HUES48 (cell line): ENCODE data around the gene NUMBL.

Source experiments
- H3K27ac ChIP-seq: one replicate; pipeline ENCODE4 v1.7.0; 2013; ENCODE audit warnings: low read depth, low read length, inconsistent platforms
- H3K27me3 ChIP-seq: 2 replicates; pipeline ENCODE4 v1.6.1; 2013; ENCODE audit warnings: mild to moderate bottlenecking, low read length; ENCODE audit not compliant: control insufficient read depth, insufficient read depth
- H3K36me3 ChIP-seq: 2 replicates; pipeline ENCODE4 v1.6.1; 2013; ENCODE audit warnings: low read length; ENCODE audit not compliant: control insufficient read depth, insufficient read depth
- H3K4me1 ChIP-seq: 2 replicates; pipeline ENCODE4 v1.6.1; 2013; ENCODE audit warnings: mild to moderate bottlenecking, low read length; ENCODE audit not compliant: control insufficient read depth, insufficient read depth
- H3K4me3 ChIP-seq: 2 replicates; pipeline ENCODE4 v1.5.1; 2013; ENCODE audit warnings: mild to moderate bottlenecking, low read depth, low read length
- H3K9ac ChIP-seq: 2 replicates; pipeline ENCODE4 v1.6.1; 2013; ENCODE audit warnings: mild to moderate bottlenecking, low read depth, low read length, moderate library complexity
- H3K9me3 ChIP-seq: 2 replicates; pipeline ENCODE4 v1.6.1; 2013; ENCODE audit warnings: low read length; ENCODE audit not compliant: control insufficient read depth, insufficient read depth

The NUMBL gene

DNA sequence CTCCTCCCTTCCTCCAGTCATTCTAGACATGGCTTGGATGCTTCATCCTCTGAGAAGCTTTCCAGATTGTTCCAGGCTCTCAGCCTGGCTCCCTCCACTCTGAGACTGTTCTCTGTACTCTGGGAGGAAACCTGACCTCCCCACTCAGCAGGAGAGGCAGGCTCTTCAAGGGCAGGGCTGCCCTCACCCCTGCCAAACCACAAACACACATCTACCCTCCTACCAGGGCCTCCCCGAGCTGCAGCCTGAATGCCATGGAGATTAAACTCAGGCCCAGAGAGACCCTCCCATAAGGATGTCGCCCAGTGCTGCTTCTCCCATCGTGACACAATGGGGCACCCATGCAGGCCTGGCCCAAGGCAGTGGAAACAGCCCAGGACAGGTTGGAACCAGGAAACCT, 16.2 kb downstream of the NUMBL start:
- Histone ChIP-seq H3K9ac (no peak overlapping the region), H3K27ac (no peak overlapping the region), H3K36me3 (peaks cover 86% of the 10 kb centered on the region), H3K9me3 (no peaks in the 10 kb centered on the region), H3K27me3 (no peaks in the 10 kb centered on the region), H3K4me3 (no peak overlapping the region), H3K4me1 (no peaks in the 10 kb centered on the region)

DNA sequence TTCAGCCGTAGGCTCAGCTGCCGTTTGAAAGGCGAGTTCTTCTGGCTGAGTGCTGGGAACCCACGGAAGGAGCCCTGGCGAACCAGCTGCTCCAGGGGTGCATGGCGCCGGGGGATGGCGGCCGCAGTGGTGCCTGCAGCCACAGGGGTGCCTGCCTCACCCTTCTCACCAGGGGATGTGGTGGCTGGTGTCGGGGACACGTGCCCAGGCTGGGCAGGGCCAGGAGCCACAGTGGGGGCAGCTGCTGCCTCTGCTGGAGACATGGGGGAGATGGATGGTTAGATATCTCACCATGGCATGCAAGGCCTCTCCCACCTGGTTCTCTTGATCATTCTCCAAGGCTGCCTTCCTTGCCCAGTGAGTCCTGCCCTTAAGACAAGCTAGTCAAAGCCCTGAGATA, 17.1 kb downstream of the NUMBL start:
- Histone ChIP-seq H3K27ac (no peak overlapping the region), H3K27me3 (no peaks in the 10 kb centered on the region), H3K9me3 (no peaks in the 10 kb centered on the region), H3K4me1 (no peaks in the 10 kb centered on the region), H3K4me3 (no peak overlapping the region), H3K36me3 (peaks cover 91% of the 10 kb centered on the region), H3K9ac (no peak overlapping the region)

DNA sequence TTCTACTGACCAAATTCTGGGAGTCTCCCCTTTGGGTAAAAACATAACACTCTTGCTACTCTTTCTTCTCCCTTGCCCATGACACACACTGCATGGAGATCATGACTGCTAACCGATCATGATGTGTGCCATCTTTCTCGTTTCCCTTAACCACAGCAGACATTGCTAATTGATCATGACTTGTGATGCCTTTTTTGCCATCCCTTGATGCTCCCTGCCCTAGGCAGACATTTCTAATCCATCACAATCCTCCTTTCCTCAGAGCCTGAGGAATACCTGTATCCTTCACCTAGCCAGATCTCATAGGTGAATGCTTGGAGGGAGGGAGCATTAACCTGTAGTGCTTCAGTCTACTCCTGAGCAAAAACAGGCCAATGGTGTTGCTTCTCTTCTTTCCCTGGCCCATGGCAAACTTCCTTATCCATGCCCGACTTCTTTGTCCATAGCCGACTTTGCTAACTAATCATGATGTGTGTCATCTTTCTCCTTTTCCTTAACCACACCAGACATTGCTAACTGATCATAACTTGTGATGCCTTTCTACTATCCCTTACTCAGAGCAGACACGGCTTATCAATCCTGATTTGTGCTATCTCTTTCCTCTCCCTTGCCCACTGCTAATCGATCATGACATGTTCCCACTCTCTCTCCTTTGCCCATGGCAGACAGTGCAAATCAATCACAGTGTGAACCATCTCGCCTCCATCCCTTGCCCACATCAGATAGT, 17.7 kb downstream of the NUMBL start:
- H3K4me3 ChIP-seq: no peak overlapping the region
- no peaks in the 10 kb centered on the region for H3K27me3 ChIP-seq
- no peaks in the 10 kb centered on the region for H3K9me3 ChIP-seq
- H3K36me3 ChIP-seq: peaks cover 91% of the 10 kb centered on the region
- no peak overlapping the region for H3K27ac ChIP-seq
- H3K4me1 ChIP-seq: no peaks in the 10 kb centered on the region
- H3K9ac ChIP-seq: no peak overlapping the region

DNA sequence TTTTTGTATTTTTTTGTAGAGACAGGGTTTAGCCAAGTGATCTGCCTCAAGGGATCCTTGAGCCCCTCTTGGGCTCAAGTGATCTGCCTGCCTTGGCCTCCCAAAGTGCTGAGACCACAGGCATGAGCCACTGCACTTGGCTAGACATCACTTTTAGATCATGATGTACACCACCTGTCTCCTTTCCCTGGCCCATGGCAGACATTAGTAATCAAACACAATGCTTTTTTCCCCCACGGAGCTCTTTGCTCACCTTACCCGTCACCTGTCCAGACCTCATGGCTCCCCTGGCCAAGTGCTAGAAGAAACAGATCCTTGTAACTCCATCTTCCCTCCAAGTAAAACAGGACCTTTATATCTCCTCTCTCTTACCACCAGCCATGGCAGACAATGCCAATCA, 18.4 kb downstream of the NUMBL start:
- no peaks in the 10 kb centered on the region for H3K9me3 ChIP-seq
- H3K4me3 ChIP-seq: no peak overlapping the region
- H3K9ac ChIP-seq: no peak overlapping the region
- H3K36me3 ChIP-seq: peaks cover 91% of the 10 kb centered on the region
- no peaks in the 10 kb centered on the region for H3K4me1 ChIP-seq
- H3K27me3 ChIP-seq: no peaks in the 10 kb centered on the region
- H3K27ac ChIP-seq: no peak overlapping the region

DNA sequence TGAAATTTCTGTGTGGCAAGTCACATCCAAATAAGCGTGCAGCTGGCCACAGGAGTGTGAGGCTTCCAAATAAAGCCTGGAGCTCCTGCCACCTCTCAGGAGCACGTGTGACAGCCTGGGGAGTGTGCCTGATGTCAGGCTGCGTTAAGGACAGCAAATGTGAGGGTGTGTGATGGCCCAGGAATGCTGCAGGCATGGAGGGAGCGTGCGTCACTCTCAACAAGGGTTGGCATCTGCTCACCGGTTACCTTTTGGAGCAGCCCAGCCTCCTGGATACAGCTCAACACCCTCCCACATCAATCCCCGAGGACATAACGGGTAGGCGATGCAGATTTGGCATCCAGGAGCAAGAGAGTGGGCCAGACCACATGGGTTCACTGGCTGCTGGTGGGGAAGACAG, 19.0 kb downstream of the NUMBL start:
- peaks cover 89% of the 10 kb centered on the region for H3K36me3 ChIP-seq
- H3K9ac ChIP-seq: no peak overlapping the region
- H3K27ac ChIP-seq: no peak overlapping the region
- no peaks in the 10 kb centered on the region for H3K9me3 ChIP-seq
- no peak overlapping the region for H3K4me3 ChIP-seq
- no peaks in the 10 kb centered on the region for H3K4me1 ChIP-seq
- H3K27me3 ChIP-seq: no peaks in the 10 kb centered on the region

DNA sequence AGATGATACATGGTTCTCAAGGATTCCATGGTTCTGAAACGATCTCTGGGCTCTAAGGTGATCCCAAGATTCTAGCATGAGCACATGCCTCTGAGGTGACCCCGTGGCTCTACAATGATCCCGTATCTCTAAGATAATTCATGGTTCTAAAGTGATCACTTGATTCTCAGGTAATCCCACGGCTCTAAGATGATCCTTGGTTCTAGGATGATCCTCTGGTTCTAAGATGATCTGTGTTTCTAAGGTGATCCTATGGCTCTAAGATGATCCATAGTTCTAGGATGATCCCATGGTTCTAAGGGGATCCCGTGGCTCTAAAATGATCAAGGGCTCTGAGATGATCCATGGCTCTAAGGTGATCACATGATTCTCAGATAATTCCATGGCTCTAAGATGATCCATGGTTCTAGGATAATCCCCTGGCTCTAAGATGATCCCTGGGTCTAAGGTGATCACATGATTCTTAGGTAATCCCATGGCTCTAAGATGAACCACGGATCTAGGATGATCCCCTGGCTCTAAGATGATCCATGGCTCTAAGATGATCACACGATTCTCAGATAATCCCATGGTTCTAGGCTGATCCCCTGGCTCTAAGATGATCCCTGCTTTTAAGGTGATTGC, 21.3 kb downstream of the NUMBL start:
- H3K4me1 ChIP-seq: no peaks in the 10 kb centered on the region
- no peaks in the 10 kb centered on the region for H3K27me3 ChIP-seq
- H3K36me3 ChIP-seq: peaks cover 72% of the 10 kb centered on the region
- no peaks in the 10 kb centered on the region for H3K9me3 ChIP-seq
- H3K4me3 ChIP-seq: no peak overlapping the region
- no peak overlapping the region for H3K27ac ChIP-seq
- no peak overlapping the region for H3K9ac ChIP-seq

DNA sequence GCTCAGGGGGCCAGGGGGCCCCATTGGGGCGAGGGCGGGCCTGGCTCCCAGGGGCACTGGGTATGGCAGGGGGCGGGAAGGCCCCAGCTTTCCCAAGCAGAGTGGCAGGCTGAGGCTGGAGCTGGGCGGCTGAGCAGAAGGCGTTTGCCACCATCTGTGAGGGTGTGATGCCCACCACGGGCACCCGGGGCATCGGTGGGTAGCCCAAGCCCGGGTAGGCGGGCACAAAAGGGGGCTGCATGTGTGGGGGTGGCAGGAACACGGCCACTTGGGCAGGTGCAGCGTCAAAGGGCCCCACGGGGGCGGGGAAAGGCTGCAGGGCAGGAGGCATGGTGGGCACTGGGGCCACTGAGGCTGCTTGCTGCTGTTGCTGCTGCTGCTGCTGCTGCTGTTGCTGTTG, 22.8 kb downstream of the NUMBL start:
- Histone ChIP-seq H3K36me3 (peaks cover 57% of the 10 kb centered on the region), H3K9me3 (no peaks in the 10 kb centered on the region), H3K27me3 (no peaks in the 10 kb centered on the region), H3K27ac (no peak overlapping the region), H3K4me1 (no peaks in the 10 kb centered on the region), H3K9ac (no peak overlapping the region), H3K4me3 (no peak overlapping the region)

DNA sequence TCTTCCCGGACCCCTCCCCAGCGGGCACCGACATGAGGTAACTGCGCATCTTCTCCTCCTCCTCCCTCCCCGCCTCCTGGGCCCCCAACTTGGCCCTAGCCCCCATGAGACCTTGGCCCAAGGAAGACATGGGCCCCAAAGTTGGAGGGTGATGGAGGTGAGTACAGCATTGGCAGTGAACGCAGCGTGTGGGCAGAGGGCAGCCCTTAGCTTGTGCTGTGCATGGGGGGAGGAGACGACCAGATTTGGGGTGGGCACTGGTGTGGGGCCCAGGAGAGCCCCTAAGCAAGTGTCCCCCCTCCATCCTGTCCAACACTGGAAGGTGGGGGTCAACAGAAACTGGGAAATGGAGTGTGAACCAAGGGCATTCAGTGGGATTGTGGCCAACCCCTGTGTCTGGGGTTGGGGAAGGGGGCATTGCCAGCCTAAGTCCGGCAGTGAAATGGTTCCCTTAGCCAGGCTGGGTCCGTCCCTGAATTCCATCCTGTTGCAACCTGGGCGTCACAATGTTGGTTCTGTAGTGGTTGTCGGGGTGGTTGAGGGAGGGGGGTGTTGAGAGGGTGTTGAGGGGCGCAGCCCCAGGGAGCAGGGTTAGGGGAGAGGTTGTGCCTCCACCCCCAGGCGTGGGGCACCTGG, 23.5 kb downstream of the NUMBL start:
- H3K4me1 ChIP-seq: no peaks in the 10 kb centered on the region
- no peak overlapping the region for H3K27ac ChIP-seq

DNA sequence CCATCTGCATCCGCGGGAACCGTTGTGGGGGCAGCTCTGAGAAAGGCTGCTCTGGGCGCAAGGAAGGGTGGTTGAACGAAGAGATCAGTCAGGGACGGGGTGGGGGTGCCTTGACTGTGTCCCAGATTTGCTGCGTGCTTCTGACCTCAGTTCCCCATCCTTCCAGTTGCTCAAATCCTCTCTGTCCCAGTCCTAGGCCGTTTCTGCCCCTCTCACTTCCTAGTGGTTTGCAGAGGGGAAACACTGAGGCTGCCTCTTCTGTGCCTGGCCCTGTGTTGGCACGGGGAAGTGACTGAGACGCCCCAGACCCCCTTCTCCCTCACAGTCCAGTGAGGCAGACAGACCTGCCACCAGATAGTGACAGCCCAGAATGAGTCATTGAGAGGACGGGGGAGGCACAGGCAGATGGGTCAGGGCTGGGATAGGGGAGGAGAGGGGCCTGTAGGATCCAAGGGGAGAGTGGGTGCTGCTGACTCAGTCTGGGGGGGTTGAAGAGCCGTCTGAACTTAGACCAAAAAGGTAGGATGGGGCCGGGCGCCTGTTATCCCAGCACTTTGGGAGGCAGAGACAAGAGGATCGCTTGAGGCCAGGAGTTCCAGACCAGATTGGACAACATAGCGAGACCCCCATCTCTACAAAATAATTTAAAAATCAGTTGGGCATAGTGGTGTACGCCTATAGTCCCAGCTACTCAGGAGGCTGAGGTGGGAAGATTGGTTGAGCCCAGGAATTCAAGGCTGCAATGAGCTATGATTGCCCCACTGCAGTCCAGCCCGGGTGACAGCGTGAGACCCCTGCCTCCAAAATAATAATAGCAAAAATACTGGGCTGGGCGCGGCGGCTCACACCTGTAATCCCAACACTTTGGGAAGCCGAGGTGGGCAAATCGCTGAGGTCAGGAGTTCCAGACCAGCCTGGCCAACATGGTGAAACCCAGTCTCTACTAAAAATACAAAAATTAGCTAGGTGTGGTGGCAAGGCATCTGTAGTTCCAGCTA, 26.5 kb downstream of the NUMBL start:
- Histone ChIP-seq H3K4me3 (peak overlapping the region; percentile 71), H3K9ac (no peak overlapping the region), H3K27me3 (no peaks in the 10 kb centered on the region), H3K4me1 (no peaks in the 10 kb centered on the region), H3K36me3 (peaks cover 22% of the 10 kb centered on the region), H3K9me3 (no peaks in the 10 kb centered on the region), H3K27ac (no peak overlapping the region)

More for the DNA sequence above, 23.5 kb downstream of the NUMBL start:
- Histone ChIP-seq H3K27me3 (no peaks in the 10 kb centered on the region), H3K9ac (no peak overlapping the region), H3K9me3 (no peaks in the 10 kb centered on the region), H3K4me3 (no peak overlapping the region), H3K36me3 (peaks cover 50% of the 10 kb centered on the region)

DNA sequence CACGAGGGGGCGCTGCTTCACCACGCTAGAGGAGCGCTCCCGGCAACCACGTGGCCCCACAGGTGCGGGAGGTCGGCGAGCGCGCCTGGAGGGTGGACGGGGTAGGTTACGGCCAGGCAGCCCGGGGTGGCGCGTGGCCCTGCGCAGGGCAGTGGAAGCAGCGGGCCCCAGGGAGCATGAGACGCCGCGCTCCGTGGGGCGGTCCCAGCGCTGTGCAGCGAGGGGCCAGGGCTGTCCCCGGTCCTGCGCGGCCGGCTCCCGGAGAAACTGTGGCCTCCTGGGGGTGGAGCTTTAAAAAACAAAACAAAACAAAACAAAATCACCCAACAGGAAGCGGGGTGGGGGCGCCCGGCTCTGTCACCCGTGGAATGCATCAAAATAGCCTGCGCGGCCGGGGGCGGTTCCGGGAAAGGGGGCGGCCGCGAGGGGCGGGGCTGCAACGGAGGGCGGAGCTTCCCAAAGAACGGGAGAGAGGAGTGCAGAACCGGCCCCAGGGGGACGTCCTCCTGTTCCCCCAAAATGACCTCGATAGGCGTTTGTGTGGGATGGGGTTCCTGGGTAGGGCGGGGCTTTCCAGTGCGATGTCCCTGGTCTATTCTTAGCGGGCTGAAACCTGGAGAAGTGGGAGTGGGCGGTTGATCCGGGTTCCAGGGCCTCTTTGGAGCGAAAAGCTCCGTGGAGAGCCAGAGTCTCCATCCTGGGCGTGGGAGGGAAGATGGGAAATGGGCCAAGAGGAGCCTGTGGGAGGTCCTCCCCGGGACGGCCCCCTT, 27.3 kb downstream of the NUMBL start:
- H3K4me3 ChIP-seq: peak overlapping the region; percentile 71
- no peaks in the 10 kb centered on the region for H3K27me3 ChIP-seq
- H3K9ac ChIP-seq: peak overlapping the region; percentile 75
- H3K9me3 ChIP-seq: no peaks in the 10 kb centered on the region
- peak overlapping the region; percentile 61 for H3K27ac ChIP-seq
- peaks cover 13% of the 10 kb centered on the region; the same call in 1 of the 2 replicates for H3K36me3 ChIP-seq
- H3K4me1 ChIP-seq: no peaks in the 10 kb centered on the region
